ENCODE measurements around the gene KCNK2.

KCNK2 gene

GRCh38 chr1:215262106-215262505 is 179.6 kb downstream of the KCNK2 start:
- no peak for DNase-seq

GRCh38 chr1:215263636-215264035 is 181.1 kb downstream of the KCNK2 start:
- no peak for DNase-seq

GRCh38 chr1:215264649-215265048 is 182.1 kb downstream of the KCNK2 start:
- no peak for DNase-seq

GRCh38 chr1:215267495-215267894 is 185.0 kb downstream of the KCNK2 start:
- DNase-seq: no peak

GRCh38 chr1:215269955-215270354 is 187.4 kb downstream of the KCNK2 start:
- no peak for DNase-seq

GRCh38 chr1:215273838-215274516 is 191.4 kb downstream of the KCNK2 start:
- DNase-seq: no peak

- DNase-seq: no peak
Measured at GRCh38 chr1:215276582-215276981, 194.0 kb downstream of the KCNK2 start.

GRCh38 chr1:215277532-215277931 is 195.0 kb downstream of the KCNK2 start:
- DNase-seq: no peak

- no peak for DNase-seq
Measured at GRCh38 chr1:215279682-215280081, 197.1 kb downstream of the KCNK2 start.

GRCh38 chr1:215282557-215282956 is 200.0 kb downstream of the KCNK2 start:
- no peak for DNase-seq

GRCh38 chr1:215285013-215285800 is 202.7 kb downstream of the KCNK2 start:
- no peak for DNase-seq

Data from NCI-H1417 treated with DMSO at 0.1 percent for 48 hours (cell line).